B cell (primary cell): ENCODE data around the gene CARMIL1.

ENCODE experiments used
- CTCF ChIP-seq: fragments of 200-600 bp; IDR thresholded peaks from one replicate; pipeline ENCODE4 v1.8.0; 2022; ENCODE audit warnings: antibody characterized with exemption, mild to moderate bottlenecking
- EZH2 ChIP-seq: IDR thresholded peaks from 2 replicates; pipeline ENCODE4 v1.6.1; 2012; ENCODE audit warnings: borderline replicate concordance, low read depth, mild to moderate bottlenecking, moderate library complexity, low read length; ENCODE audit not compliant: insufficient read depth, poor library complexity, severe bottlenecking

- TF ChIP-seq CTCF: no peak
- TF ChIP-seq EZH2: no peak
Observed at GRCh38 chr6:25296217-25296905, 17.2 kb downstream of the CARMIL1 start.
